ENCODE results near the gene NRF1. TPM values are rescaled to one million over a fixed set of nuclear protein-coding genes. Genes with fewer than 3 reads are reported as not detected.

NRF1 gene
- total RNA-seq, 1 experiment from 2014 or later: 14.0 TPM

DNA sequence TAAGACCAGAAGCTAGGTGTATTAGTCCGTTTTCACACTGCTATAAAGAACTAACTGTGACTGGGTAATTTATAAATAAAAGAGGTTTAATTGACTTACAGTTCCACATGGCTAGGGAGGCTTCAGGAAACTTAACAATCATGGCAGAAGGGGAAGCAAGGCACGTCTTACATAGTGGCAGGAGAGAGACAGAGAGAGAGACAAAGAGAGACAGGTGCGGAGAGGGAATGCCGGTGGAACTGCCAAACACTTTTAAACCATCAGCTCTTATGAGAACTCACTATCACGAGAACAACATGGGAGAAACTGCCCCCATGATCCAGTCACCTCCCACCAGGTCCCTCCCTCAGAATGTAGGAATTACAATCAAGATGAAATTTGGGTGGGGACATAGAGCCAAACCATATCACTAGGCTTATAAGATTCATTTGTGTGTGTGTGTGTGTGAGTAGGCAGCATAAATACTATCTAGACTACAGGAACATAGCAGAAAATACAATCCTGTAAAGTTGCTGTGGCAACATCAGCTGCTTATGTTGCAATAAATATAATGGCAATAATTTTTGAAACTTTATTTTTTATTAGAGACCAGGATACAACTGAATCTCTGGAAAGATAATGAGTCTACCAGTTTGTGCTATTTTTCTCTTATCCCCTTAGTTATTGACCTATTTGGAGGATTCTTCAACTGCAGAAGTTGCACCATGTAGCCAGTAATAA, 77.1 kb downstream of the NRF1 start:
- POLR2A ChIA-PET: no interaction called here
- in situ Hi-C loops (cut with HindIII; ENCODE audit: low pct_unique_long_range_greater_than_20kb, low sequenced_read_pairs): no loop called here
- BruUV-seq (replicated peaks): no TSS peak

DNA sequence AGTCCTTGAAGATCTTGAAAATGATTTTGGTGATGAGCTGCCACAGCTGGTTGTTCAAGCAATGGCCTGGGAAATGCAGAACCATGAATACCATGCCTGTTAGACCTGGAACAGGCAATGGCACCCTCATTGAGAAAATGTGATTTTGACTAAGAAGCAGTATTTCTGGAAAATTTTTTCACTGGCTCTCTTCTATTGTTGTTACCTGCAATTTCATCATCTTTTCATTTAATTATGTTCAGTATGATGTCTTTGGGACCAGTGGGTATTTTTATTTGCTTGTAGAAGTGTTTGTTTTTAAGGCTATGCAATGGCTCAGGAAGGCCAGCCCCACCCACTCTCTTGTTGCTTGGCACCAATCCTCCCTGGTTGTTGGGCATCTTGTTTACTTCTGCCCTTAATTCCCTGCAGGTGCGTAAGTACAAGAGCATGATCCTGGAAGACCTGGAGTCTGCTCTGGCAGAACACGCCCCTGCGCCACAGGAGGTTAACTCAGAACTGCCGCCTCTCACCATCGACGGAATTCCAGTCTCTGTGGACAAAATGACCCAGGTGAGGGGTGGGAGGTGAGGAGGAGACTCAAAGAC, 78.6 kb downstream of the NRF1 start:
- no peaks in the 10 kb centered on the region for H3K36me3 ChIP-seq (ENCODE audit: control insufficient read depth, insufficient read depth, low read length)
- no peaks in the 10 kb centered on the region for H3K4me1 ChIP-seq (ENCODE audit: control insufficient read depth, insufficient read depth, low read length)
- intact Hi-C loops (cut with micrococcal nuclease; ENCODE audit: unreplicated experiment) (no loop called here), in situ Hi-C loops (cut with HindIII; ENCODE audit: low pct_unique_long_range_greater_than_20kb, low sequenced_read_pairs) (no loop called here)
- TF ChIP-seq, protein P1, sequence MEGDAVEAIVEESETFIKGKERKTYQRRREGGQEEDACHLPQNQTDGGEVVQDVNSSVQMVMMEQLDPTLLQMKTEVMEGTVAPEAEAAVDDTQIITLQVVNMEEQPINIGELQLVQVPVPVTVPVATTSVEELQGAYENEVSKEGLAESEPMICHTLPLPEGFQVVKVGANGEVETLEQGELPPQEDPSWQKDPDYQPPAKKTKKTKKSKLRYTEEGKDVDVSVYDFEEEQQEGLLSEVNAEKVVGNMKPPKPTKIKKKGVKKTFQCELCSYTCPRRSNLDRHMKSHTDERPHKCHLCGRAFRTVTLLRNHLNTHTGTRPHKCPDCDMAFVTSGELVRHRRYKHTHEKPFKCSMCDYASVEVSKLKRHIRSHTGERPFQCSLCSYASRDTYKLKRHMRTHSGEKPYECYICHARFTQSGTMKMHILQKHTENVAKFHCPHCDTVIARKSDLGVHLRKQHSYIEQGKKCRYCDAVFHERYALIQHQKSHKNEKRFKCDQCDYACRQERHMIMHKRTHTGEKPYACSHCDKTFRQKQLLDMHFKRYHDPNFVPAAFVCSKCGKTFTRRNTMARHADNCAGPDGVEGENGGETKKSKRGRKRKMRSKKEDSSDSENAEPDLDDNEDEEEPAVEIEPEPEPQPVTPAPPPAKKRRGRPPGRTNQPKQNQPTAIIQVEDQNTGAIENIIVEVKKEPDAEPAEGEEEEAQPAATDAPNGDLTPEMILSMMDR (IDR thresholded peaks at IDR 0.05): no peak
- TF ChIP-seq TCF7L2 (IDR thresholded peaks at IDR 0.05; ENCODE audit: low read depth, low read length) (no peak), SIN3A (IDR thresholded peaks at IDR 0.05; ENCODE audit: borderline replicate concordance, insufficient read depth, low read depth, low read length) (no peak), POLR2AphosphoS5 (IDR thresholded peaks at IDR 0.05; ENCODE audit: low read depth, low read length) (no peak)
- TF ChIP-seq, protein P2, sequence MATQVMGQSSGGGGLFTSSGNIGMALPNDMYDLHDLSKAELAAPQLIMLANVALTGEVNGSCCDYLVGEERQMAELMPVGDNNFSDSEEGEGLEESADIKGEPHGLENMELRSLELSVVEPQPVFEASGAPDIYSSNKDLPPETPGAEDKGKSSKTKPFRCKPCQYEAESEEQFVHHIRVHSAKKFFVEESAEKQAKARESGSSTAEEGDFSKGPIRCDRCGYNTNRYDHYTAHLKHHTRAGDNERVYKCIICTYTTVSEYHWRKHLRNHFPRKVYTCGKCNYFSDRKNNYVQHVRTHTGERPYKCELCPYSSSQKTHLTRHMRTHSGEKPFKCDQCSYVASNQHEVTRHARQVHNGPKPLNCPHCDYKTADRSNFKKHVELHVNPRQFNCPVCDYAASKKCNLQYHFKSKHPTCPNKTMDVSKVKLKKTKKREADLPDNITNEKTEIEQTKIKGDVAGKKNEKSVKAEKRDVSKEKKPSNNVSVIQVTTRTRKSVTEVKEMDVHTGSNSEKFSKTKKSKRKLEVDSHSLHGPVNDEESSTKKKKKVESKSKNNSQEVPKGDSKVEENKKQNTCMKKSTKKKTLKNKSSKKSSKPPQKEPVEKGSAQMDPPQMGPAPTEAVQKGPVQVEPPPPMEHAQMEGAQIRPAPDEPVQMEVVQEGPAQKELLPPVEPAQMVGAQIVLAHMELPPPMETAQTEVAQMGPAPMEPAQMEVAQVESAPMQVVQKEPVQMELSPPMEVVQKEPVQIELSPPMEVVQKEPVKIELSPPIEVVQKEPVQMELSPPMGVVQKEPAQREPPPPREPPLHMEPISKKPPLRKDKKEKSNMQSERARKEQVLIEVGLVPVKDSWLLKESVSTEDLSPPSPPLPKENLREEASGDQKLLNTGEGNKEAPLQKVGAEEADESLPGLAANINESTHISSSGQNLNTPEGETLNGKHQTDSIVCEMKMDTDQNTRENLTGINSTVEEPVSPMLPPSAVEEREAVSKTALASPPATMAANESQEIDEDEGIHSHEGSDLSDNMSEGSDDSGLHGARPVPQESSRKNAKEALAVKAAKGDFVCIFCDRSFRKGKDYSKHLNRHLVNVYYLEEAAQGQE (IDR thresholded peaks at IDR 0.05; ENCODE audit: insufficient read depth in 1 of 2, low read depth in 2 of 2, low read length in 1 of 2): no peak
- ChIA-PET POLR2A (no interaction called here), CTCF (no interaction called here)
- no peak for ATAC-seq
- BruUV-seq (replicated peaks): no TSS peak
- no peaks in the 10 kb centered on the region for H3K9me3 ChIP-seq (ENCODE audit: control insufficient read depth, insufficient read depth, low read depth, low read length)
- no peaks in the 10 kb centered on the region for H3K27me3 ChIP-seq (ENCODE audit: control insufficient read depth, insufficient read depth, low read length)
- H3K4me3 ChIP-seq (ENCODE audit: low read depth in 2 of 2, low read length in 2 of 2): no peak overlapping the region
- H3K27ac ChIP-seq (ENCODE audit: low read length): no peak overlapping the region
- no peak for DNase-seq (ENCODE audit: low read depth, low spot score)

More for the DNA sequence above, 77.1 kb downstream of the NRF1 start:
- no peak overlapping the region for H3K27ac ChIP-seq (ENCODE audit: low read length)
- CTCF ChIA-PET: no interaction called here
- H3K27me3 ChIP-seq (ENCODE audit: control insufficient read depth, insufficient read depth, low read length): no peaks in the 10 kb centered on the region
- DNase-seq (ENCODE audit: low read depth, low spot score): no peak
- no peaks in the 10 kb centered on the region for H3K9me3 ChIP-seq (ENCODE audit: control insufficient read depth, insufficient read depth, low read depth, low read length)
- intact Hi-C loops (cut with micrococcal nuclease; ENCODE audit: unreplicated experiment): no loop called here
- no peaks in the 10 kb centered on the region; the same call in 1 of the 2 replicates for H3K36me3 ChIP-seq (ENCODE audit: control insufficient read depth, insufficient read depth, low read length)
- H3K4me3 ChIP-seq (ENCODE audit: low read depth in 2 of 2, low read length in 2 of 2): no peak overlapping the region
- no peak for ATAC-seq
- TF ChIP-seq, protein P2 (IDR thresholded peaks at IDR 0.05; ENCODE audit: insufficient read depth in 1 of 2, low read depth in 2 of 2, low read length in 1 of 2): no peak
- TF ChIP-seq POLR2AphosphoS5 (IDR thresholded peaks at IDR 0.05; ENCODE audit: low read depth, low read length) (no peak), SIN3A (IDR thresholded peaks at IDR 0.05; ENCODE audit: borderline replicate concordance, insufficient read depth, low read depth, low read length) (no peak), TCF7L2 (IDR thresholded peaks at IDR 0.05; ENCODE audit: low read depth, low read length) (no peak)
- TF ChIP-seq, protein P1 (IDR thresholded peaks at IDR 0.05): no peak
- no peaks in the 10 kb centered on the region for H3K4me1 ChIP-seq (ENCODE audit: control insufficient read depth, insufficient read depth, low read length)
